Nephron (organoid): ENCODE data around the gene B4GALT4.

Experiments used
- H3K27ac Mint-ChIP-seq, 3 experiments: 2 replicates each; pipeline ENCODE4 v1.8.0; 2020; ENCODE audit warnings: mixed read lengths in 3 of 3, mild to moderate bottlenecking in 2 of 3, moderate library complexity in 1 of 3
- H3K27me3 Mint-ChIP-seq: 2 replicates; pipeline ENCODE4 v1.8.0; 2021; ENCODE audit warnings: low read depth, mild to moderate bottlenecking, moderate library complexity, mixed read lengths
- H3K36me3 Mint-ChIP-seq: 2 replicates; pipeline ENCODE4 v1.8.0; 2020; ENCODE audit warnings: low read depth, mixed read lengths
- H3K4me1 Mint-ChIP-seq: 2 replicates; pipeline ENCODE4 v1.8.0; 2020; ENCODE audit warnings: mixed read lengths
- H3K4me3 Mint-ChIP-seq, 3 experiments: 2 replicates each; pipeline ENCODE4 v1.8.0; 2020; ENCODE audit warnings: mild to moderate bottlenecking in 3 of 3, mixed read lengths in 3 of 3, moderate library complexity in 2 of 3
- H3K9me3 Mint-ChIP-seq: 2 replicates; pipeline ENCODE4 v1.8.0; 2020; ENCODE audit warnings: mixed read lengths
- TF ChIP-seq, protein P1 (sequence below), 3 experiments: fragments of 200-600 bp; sonication (generic); IDR thresholded peaks; one replicate each; pipeline ENCODE4 v1.5.0; 2021; ENCODE audit warnings: antibody characterized with exemption in 3 of 3; ENCODE audit not compliant: unreplicated experiment in 3 of 3

B4GALT4 gene

DNA sequence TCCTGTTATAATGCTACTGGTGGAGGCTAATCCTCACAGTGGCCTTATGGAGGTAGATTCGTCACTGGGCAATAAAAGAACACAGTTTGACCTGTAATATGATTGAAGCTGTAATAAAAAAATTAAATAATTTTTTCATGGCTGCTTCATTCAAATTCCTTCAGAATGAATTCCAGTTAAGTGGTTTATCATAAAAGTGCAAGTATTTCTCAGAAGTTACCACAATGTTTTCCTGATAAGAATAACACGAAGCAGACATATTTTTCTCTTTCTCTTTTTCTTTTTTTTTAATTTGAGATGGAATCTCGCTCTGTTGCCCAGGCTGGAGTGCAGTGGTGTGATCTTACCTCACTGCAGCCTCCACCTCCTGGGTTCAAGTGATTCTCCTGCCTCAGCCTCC is 15.6 kb downstream of the B4GALT4 start:
- no peak overlapping the region for H3K4me3 Mint-ChIP-seq

DNA sequence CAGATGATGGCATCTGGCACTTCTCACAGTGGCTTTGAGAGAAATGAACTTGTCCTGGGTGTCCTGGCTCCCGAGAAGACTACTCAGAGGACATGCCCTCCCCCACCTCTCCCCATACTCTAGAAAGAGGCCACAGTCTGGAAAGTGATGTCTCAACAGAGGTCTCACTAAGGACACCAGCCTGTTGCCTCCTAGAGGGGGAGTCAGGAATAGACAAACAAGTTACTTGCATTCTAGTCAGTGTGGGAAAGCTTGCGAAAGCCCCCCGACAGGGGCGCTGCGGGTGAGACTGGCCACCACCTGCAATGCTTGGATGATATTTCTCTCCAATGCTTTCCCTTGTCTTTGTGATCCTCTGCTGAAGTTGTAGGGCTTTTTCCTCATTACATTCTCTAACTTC is 17.2 kb downstream of the B4GALT4 start:
- no peak overlapping the region for H3K27ac Mint-ChIP-seq

More for the DNA sequence above, 15.6 kb downstream of the B4GALT4 start:
- H3K27ac Mint-ChIP-seq, result no peak overlapping the region
- H3K36me3 Mint-ChIP-seq, result peaks cover 52% of the 10 kb centered on the region
- H3K4me1 Mint-ChIP-seq, result no peaks in the 10 kb centered on the region
- TF ChIP-seq, protein P1, sequence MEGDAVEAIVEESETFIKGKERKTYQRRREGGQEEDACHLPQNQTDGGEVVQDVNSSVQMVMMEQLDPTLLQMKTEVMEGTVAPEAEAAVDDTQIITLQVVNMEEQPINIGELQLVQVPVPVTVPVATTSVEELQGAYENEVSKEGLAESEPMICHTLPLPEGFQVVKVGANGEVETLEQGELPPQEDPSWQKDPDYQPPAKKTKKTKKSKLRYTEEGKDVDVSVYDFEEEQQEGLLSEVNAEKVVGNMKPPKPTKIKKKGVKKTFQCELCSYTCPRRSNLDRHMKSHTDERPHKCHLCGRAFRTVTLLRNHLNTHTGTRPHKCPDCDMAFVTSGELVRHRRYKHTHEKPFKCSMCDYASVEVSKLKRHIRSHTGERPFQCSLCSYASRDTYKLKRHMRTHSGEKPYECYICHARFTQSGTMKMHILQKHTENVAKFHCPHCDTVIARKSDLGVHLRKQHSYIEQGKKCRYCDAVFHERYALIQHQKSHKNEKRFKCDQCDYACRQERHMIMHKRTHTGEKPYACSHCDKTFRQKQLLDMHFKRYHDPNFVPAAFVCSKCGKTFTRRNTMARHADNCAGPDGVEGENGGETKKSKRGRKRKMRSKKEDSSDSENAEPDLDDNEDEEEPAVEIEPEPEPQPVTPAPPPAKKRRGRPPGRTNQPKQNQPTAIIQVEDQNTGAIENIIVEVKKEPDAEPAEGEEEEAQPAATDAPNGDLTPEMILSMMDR (IDR thresholded peaks at IDR 0.05; ENCODE audit: unreplicated experiment in 3 of 3), result no peak
- peaks cover 4% of the 10 kb centered on the region for H3K27me3 Mint-ChIP-seq
- no peaks in the 10 kb centered on the region for H3K9me3 Mint-ChIP-seq

GRCh38 chr3:119222391-119222790 is 18.3 kb downstream of the B4GALT4 start:
- Mint-ChIP-seq H3K4me1 (no peaks in the 10 kb centered on the region), H3K27me3 (peaks cover 5% of the 10 kb centered on the region), H3K9me3 (no peaks in the 10 kb centered on the region), H3K27ac (no peak overlapping the region), H3K4me3 (no peak overlapping the region), H3K36me3 (peaks cover 48% of the 10 kb centered on the region)
- TF ChIP-seq, protein P1 (IDR thresholded peaks at IDR 0.05; ENCODE audit: unreplicated experiment in 3 of 3), result no peak

More for the DNA sequence above, 17.2 kb downstream of the B4GALT4 start:
- TF ChIP-seq, protein P1 (IDR thresholded peaks at IDR 0.05; ENCODE audit: unreplicated experiment in 3 of 3), result no peak
- Mint-ChIP-seq H3K27me3 (peaks cover 5% of the 10 kb centered on the region), H3K4me3 (no peak overlapping the region), H3K36me3 (peaks cover 48% of the 10 kb centered on the region), H3K4me1 (no peaks in the 10 kb centered on the region), H3K9me3 (no peaks in the 10 kb centered on the region)

- H3K4me3 Mint-ChIP-seq, result no peak overlapping the region
- peaks cover 5% of the 10 kb centered on the region for H3K27me3 Mint-ChIP-seq
- H3K36me3 Mint-ChIP-seq, result peaks cover 52% of the 10 kb centered on the region
- TF ChIP-seq, protein P1 (IDR thresholded peaks at IDR 0.05; ENCODE audit: unreplicated experiment in 3 of 3), result no peak
- no peaks in the 10 kb centered on the region for H3K4me1 Mint-ChIP-seq
- H3K9me3 Mint-ChIP-seq, result no peaks in the 10 kb centered on the region
- H3K27ac Mint-ChIP-seq, result no peak overlapping the region
Measured at GRCh38 chr3:119221779-119222320, 18.8 kb downstream of the B4GALT4 start.

GRCh38 chr3:119220970-119221667 is 19.6 kb downstream of the B4GALT4 start:
- H3K4me3 Mint-ChIP-seq, result no peak overlapping the region
- peaks cover 52% of the 10 kb centered on the region for H3K36me3 Mint-ChIP-seq
- H3K4me1 Mint-ChIP-seq, result no peaks in the 10 kb centered on the region
- TF ChIP-seq, protein P1 (IDR thresholded peaks at IDR 0.05; ENCODE audit: unreplicated experiment in 3 of 3), result no peak
- no peaks in the 10 kb centered on the region for H3K9me3 Mint-ChIP-seq
- H3K27me3 Mint-ChIP-seq, result peaks cover 5% of the 10 kb centered on the region
- no peak overlapping the region for H3K27ac Mint-ChIP-seq

GRCh38 chr3:119220198-119220597 is 20.5 kb downstream of the B4GALT4 start:
- H3K4me1 Mint-ChIP-seq, result no peaks in the 10 kb centered on the region

More at GRCh38 chr3:119220198-119220597, 20.5 kb downstream of the B4GALT4 start:
- H3K36me3 Mint-ChIP-seq, result peaks cover 59% of the 10 kb centered on the region
- peaks cover 5% of the 10 kb centered on the region for H3K27me3 Mint-ChIP-seq
- TF ChIP-seq, protein P1 (IDR thresholded peaks at IDR 0.05; ENCODE audit: unreplicated experiment in 3 of 3), result no peak
- H3K27ac Mint-ChIP-seq, result no peak overlapping the region
- H3K4me3 Mint-ChIP-seq, result no peak overlapping the region
- H3K9me3 Mint-ChIP-seq, result no peaks in the 10 kb centered on the region
